DND-41 (cell line): Measurements from ENCODE around the gene SERPINB2.

Source experiments
- ATAC-seq: fragments of 200-7000 bp; cut with Tn5 transposase; 3 replicates; pipeline ENCODE4 v1.9.1; 2021; ENCODE audit warnings: low read depth; ENCODE audit not compliant: insufficient read depth
- DNase-seq: peaks from one replicate; pipeline ENCODE4 v3.0.0-alpha.2; 2020
- H2AFZ ChIP-seq: 2 replicates; pipeline ENCODE4 v1.6.0; 2012; ENCODE audit warnings: low read depth, low read length
- H3K27ac ChIP-seq: 2 replicates; pipeline ENCODE4 v1.5.1; 2012; ENCODE audit warnings: low read length, inconsistent platforms
- H3K27me3 ChIP-seq: fragments of 200-600 bp; sonication (generic); 2 replicates; pipeline ENCODE4 v1.6.0; 2012; ENCODE audit warnings: low read length, mild to moderate bottlenecking, inconsistent platforms; ENCODE audit not compliant: insufficient read depth, poor library complexity
- H3K36me3 ChIP-seq: 2 replicates; pipeline ENCODE4 v1.5.1; 2012; ENCODE audit warnings: low read length, inconsistent platforms; ENCODE audit not compliant: insufficient read depth
- H3K4me1 ChIP-seq: 2 replicates; pipeline ENCODE4 v1.5.1; 2012; ENCODE audit warnings: mild to moderate bottlenecking, low read length; ENCODE audit not compliant: insufficient read depth
- H3K4me2 ChIP-seq: 2 replicates; pipeline ENCODE4 v1.6.0; 2012; ENCODE audit warnings: mild to moderate bottlenecking, moderate library complexity, low read length, inconsistent platforms; ENCODE audit not compliant: insufficient read depth
- H3K4me3 ChIP-seq, 2 experiments: fragments of 200-600 bp in 1 of 2; shearing (Covaris generic) in 1 of 2; 2 replicates each; pipeline ENCODE4 v1.5.1; 2012 to 2016; ENCODE audit warnings: inconsistent platforms in 2 of 2, low read length in 2 of 2, mild to moderate bottlenecking in 2 of 2, low read depth in 1 of 2, moderate library complexity in 1 of 2
- H3K79me2 ChIP-seq: 2 replicates; pipeline ENCODE4 v1.6.0; 2012; ENCODE audit warnings: low read length, inconsistent platforms; ENCODE audit not compliant: insufficient read depth
- H3K9ac ChIP-seq: 2 replicates; pipeline ENCODE4 v1.6.0; 2012; ENCODE audit warnings: low read depth, mild to moderate bottlenecking, inconsistent platforms, low read length, moderate library complexity
- H3K9me3 ChIP-seq: 2 replicates; pipeline ENCODE4 v1.5.1; 2012; ENCODE audit warnings: low read length, moderate library complexity, mild to moderate bottlenecking, inconsistent platforms; ENCODE audit not compliant: insufficient read depth, severe bottlenecking
- H4K20me1 ChIP-seq: 2 replicates; pipeline ENCODE4 v1.6.0; 2012; ENCODE audit warnings: low read length; ENCODE audit not compliant: insufficient read depth
- CTCF ChIP-seq: IDR thresholded peaks from 2 replicates; pipeline ENCODE4 v1.5.1; 2012; ENCODE audit warnings: borderline replicate concordance, low read length, moderate library complexity, mild to moderate bottlenecking; ENCODE audit not compliant: poor library complexity, severe bottlenecking; ENCODE audit errors: extremely low read depth
- EZH2 ChIP-seq: IDR thresholded peaks from 3 replicates; pipeline ENCODE4 v1.6.1; 2012; ENCODE audit warnings: borderline replicate concordance, low read depth, mild to moderate bottlenecking, moderate library complexity, low read length, inconsistent platforms; ENCODE audit not compliant: severe bottlenecking

SERPINB2 gene

GRCh38 chr18:63887424-63887823 lies at the start of gene SERPINB2:
Gene SERPINB2 (plus strand): TSS chr18:63887705. CDS start chr18:63891445, 3,740 bp downstream.
- H3K36me3 ChIP-seq: no peaks in the 10 kb centered on the region
- H3K9ac ChIP-seq: peak within 1 kb of the TSS; percentile 25
- peak within 1 kb of the TSS; percentile 37; the same call in 1 of the 2 replicates for H3K4me2 ChIP-seq
- H3K9me3 ChIP-seq: no peaks in the 10 kb centered on the region
- H3K4me3 ChIP-seq: peak within 1 kb of the TSS; percentile 8 to 45; a peak in 2 of 4 replicates
- no peak within 1 kb of the TSS for H2AFZ ChIP-seq
- H3K4me1 ChIP-seq: peaks cover 13% of the 10 kb centered on the region; the same call in 1 of the 2 replicates
- DNase-seq (no peak), ATAC-seq (peak; percentile 31; the same call in 1 of the 3 replicates)
- TF ChIP-seq EZH2: no peak
- TF ChIP-seq CTCF: no peak
- H3K27ac ChIP-seq: peak within 1 kb of the TSS; percentile 5; the same call in 1 of the 2 replicates
- peaks cover 12% of the 10 kb centered on the region for H3K79me2 ChIP-seq
- no peaks in the 10 kb centered on the region for H3K27me3 ChIP-seq
- H4K20me1 ChIP-seq: no peaks in the 10 kb centered on the region

DNA sequence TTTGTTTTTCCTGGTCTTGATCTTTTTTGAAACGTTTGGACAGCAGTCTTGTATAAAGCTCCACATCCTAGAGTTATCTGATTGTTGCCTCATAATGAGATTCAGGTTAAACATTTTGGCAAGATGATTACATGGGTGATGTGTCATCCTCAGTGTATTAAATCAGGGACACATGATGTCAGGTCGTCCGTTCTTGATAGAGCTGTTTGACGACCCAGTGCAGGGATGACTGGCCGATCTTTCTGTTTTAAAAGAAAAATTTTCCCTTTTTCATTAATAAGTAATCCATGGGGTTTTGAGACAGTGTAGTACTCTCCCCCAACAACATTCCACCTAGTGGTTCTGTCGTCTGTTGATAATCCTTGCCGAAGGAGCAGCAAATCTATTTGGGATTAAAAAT lies 44.5 kb upstream of the SERPINB2 start:
- ATAC-seq (no peak), DNase-seq (no peak)
- peaks cover 18% of the 10 kb centered on the region for H3K27me3 ChIP-seq
- no peak overlapping the region for H3K4me2 ChIP-seq
- H3K9ac ChIP-seq: no peak overlapping the region
- H3K79me2 ChIP-seq: no peaks in the 10 kb centered on the region
- H4K20me1 ChIP-seq: no peaks in the 10 kb centered on the region
- no peak overlapping the region for H2AFZ ChIP-seq
- H3K27ac ChIP-seq: no peak overlapping the region
- no peak overlapping the region for H3K4me3 ChIP-seq
- H3K36me3 ChIP-seq: no peaks in the 10 kb centered on the region
- no peak for TF ChIP-seq CTCF
- TF ChIP-seq EZH2: no peak
- no peaks in the 10 kb centered on the region for H3K4me1 ChIP-seq
- no peaks in the 10 kb centered on the region for H3K9me3 ChIP-seq

- no peak for ATAC-seq
- H3K79me2 ChIP-seq: no peaks in the 10 kb centered on the region
- no peak overlapping the region for H3K27ac ChIP-seq
- no peak overlapping the region for H3K4me3 ChIP-seq
- no peaks in the 10 kb centered on the region for H3K4me1 ChIP-seq
- no peaks in the 10 kb centered on the region for H3K9me3 ChIP-seq
- no peaks in the 10 kb centered on the region for H4K20me1 ChIP-seq
- no peak for DNase-seq
- no peak overlapping the region for H3K9ac ChIP-seq
- H3K27me3 ChIP-seq: peaks cover 18% of the 10 kb centered on the region
- TF ChIP-seq EZH2: no peak
- TF ChIP-seq CTCF: peak; percentile 38
- no peak overlapping the region for H3K4me2 ChIP-seq
- no peak overlapping the region for H2AFZ ChIP-seq
- no peaks in the 10 kb centered on the region for H3K36me3 ChIP-seq
Observed at GRCh38 chr18:63844254-63844653, 43.3 kb upstream of the SERPINB2 start.
